ENCODE measurements around the gene IRGM.

DNA sequence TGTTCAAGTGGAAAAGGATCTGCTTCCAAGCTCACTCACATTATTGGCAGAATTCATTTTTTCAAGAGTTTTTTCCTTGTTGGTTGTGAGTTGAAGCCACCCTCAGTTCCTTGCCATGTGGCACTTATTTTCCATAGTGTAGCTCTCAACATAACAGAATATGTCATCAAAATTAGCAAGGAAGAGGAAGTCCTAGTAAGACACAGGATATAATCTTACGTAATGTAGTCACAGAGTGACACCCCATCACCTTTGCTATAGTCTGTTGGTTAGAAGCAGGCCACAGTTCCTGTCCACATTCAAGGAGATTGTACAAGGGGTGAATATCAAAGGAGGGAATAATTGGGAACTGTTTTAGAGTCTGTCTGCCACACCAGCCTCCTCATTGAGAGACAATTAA is 15.7 kb downstream of the IRGM start:
- TF ChIP-seq POLR2A (IDR thresholded peaks at IDR 0.05) = no peak
- no peak for TF ChIP-seq CTCF (IDR thresholded peaks at IDR 0.05)
